Calu3 (cell line): ENCODE data around the gene SHLD1. TPM values are rescaled to one million over a fixed set of nuclear protein-coding genes. Genes with fewer than 3 reads are reported as not detected.

ENCODE experiments used
- BruUV-seq: library from RNA; stranded (reverse); fragments of 400-500 nt; replicated peaks from 2 replicates; lab custom pipeline; 2021; lab: Mats Ljungman, UMichigan
- CTCF ChIA-PET: fragments of 300-600 bp; sonication (Branson Sonifier 250); formaldehyde crosslinking; loops from one replicate; lab custom pipeline; 2022; ENCODE audit warnings: antibody characterized with exemption; lab: Charles Lee
- DNase-seq: peaks from one replicate; pipeline ENCODE4 v3.0.0; 2022
- H3K27ac Mint-ChIP-seq: one replicate; pipeline ENCODE4 v1.8.0; 2022; ENCODE audit warnings: mixed read lengths; ENCODE audit not compliant: unreplicated experiment
- H3K27me3 Mint-ChIP-seq: one replicate; pipeline ENCODE4 v1.8.0; 2022; ENCODE audit warnings: mixed read lengths; ENCODE audit not compliant: unreplicated experiment
- H3K36me3 Mint-ChIP-seq: one replicate; pipeline ENCODE4 v1.8.0; 2022; ENCODE audit warnings: mild to moderate bottlenecking, moderate library complexity, mixed read lengths; ENCODE audit not compliant: insufficient read depth, unreplicated experiment
- H3K4me1 Mint-ChIP-seq: one replicate; pipeline ENCODE4 v1.8.0; 2022; ENCODE audit warnings: mild to moderate bottlenecking, low read depth, mixed read lengths; ENCODE audit not compliant: unreplicated experiment
- H3K4me3 Mint-ChIP-seq: one replicate; pipeline ENCODE4 v1.8.0; 2022; ENCODE audit warnings: mild to moderate bottlenecking, low read depth, moderate library complexity, mixed read lengths; ENCODE audit not compliant: unreplicated experiment
- H3K9me3 Mint-ChIP-seq: one replicate; pipeline ENCODE4 v1.8.0; 2022; ENCODE audit warnings: low read depth, mixed read lengths; ENCODE audit not compliant: unreplicated experiment
- CTCF ChIP-seq: fragments of 200-600 bp; IDR thresholded peaks from one replicate; pipeline ENCODE4 v1.8.0; 2022; ENCODE audit warnings: antibody characterized with exemption; ENCODE audit not compliant: unreplicated experiment
- intact Hi-C: fragments of 100-400 bp; cut with micrococcal nuclease; formaldehyde crosslinking; loops from one replicate; pipeline ENCODE4 v1.10.0; 2022; ENCODE audit not compliant: unreplicated experiment
- total RNA-seq: library from RNA; stranded (reverse); gene quantifications from 2 replicates; pipeline ENCODE4 v1.2.3, GENCODE V29; 2022

The SHLD1 gene
- total RNA-seq, 1 experiment from 2014 or later, result 1.3 TPM

DNA sequence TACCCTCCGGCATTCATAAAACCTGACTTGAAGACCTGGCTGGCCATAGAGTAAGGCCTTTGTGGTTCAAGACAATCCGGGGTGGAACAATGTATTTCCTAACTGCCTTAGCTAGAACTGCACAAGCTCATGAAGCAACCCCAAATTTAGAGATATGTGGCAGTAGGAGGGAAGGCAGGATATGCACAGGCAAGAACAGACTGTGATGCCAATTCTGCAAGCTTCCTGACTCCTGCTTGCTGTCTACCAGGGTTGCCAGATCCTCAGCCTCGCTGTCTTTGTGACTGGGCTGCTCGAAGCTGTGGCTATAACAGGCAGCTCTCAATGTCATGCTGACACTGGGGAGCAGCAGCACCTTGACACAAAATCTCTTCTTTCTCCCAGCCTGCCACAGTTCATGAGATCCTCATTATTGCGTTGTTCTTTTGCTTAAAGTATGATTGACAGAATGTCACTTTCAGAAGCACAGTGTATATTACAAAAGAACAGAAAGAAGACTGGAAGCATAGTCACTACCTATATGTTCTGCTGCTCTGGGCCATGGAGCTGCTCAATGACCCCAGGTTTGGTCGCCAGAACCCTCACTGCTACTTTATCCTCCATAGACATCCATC, 18.3 kb upstream of the SHLD1 start:
- no peak overlapping the region for H3K27ac Mint-ChIP-seq
- H3K4me1 Mint-ChIP-seq, result peaks cover 23% of the 10 kb centered on the region
- no peak overlapping the region for H3K4me3 Mint-ChIP-seq
- DNase-seq, result no peak
- BruUV-seq, result no TSS peak
- no peak for TF ChIP-seq CTCF
- H3K36me3 Mint-ChIP-seq, result no peaks in the 10 kb centered on the region
- H3K9me3 Mint-ChIP-seq, result no peaks in the 10 kb centered on the region
- CTCF ChIA-PET, result no interaction called here
- peaks cover 10% of the 10 kb centered on the region for H3K27me3 Mint-ChIP-seq
- intact Hi-C loops, result no loop called here

DNA sequence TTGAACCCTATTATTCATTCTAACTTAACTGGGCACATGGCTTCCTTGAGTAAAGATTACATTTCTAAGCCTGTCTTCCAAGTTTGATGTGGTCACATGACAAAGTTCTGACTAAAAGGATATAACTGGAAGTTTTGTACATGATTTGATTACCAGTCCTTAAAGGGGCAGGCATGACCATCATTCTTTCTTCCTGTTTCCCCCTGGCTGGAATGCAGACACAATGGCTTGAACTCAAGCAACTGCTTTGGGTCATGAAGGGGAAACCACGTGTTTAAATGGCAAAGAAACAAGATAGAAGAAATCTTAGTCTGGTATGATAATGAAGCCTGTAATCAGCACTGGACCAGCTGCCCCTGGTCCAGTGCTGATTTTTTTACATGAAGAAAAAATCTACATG, 15.6 kb upstream of the SHLD1 start:
- TF ChIP-seq CTCF, result no peak
- intact Hi-C loops, result no loop called here
- Mint-ChIP-seq H3K9me3 (no peaks in the 10 kb centered on the region), H3K4me3 (no peak overlapping the region), H3K36me3 (no peaks in the 10 kb centered on the region), H3K4me1 (peaks cover 33% of the 10 kb centered on the region), H3K27me3 (no peaks in the 10 kb centered on the region), H3K27ac (no peak overlapping the region)
- CTCF ChIA-PET, result interaction anchor here (0.6 kb wide), 1 partner anchor 35 kb away, joined by 4 read pairs; no protein-coding TSS in a partner anchor
- no TSS peak for BruUV-seq
- no peak for DNase-seq

GRCh38 chr20:5735845-5736510, 14.2 kb upstream of the SHLD1 start:
- DNase-seq, result no peak
- BruUV-seq, result no TSS peak
- Mint-ChIP-seq H3K27me3 (no peaks in the 10 kb centered on the region), H3K27ac (no peak overlapping the region), H3K9me3 (no peaks in the 10 kb centered on the region), H3K36me3 (no peaks in the 10 kb centered on the region), H3K4me1 (peaks cover 33% of the 10 kb centered on the region), H3K4me3 (no peak overlapping the region)
- CTCF ChIA-PET, result no interaction called here
- no peak for TF ChIP-seq CTCF
- intact Hi-C loops, result no loop called here

- no peak for TF ChIP-seq CTCF
- Mint-ChIP-seq H3K4me3 (no peak overlapping the region), H3K36me3 (no peaks in the 10 kb centered on the region), H3K4me1 (peaks cover 33% of the 10 kb centered on the region), H3K9me3 (no peaks in the 10 kb centered on the region), H3K27me3 (no peaks in the 10 kb centered on the region), H3K27ac (no peak overlapping the region)
- no TSS peak for BruUV-seq
- intact Hi-C loops, result no loop called here
- CTCF ChIA-PET, result no interaction called here
- no peak for DNase-seq
These were observed 12.6 kb upstream of the SHLD1 start for GRCh38 chr20:5737619-5737953.
